Mesothelial cell of epicardium (in vitro differentiated cells): ENCODE results near the gene FAAH2. TPM values are rescaled to one million over a fixed set of nuclear protein-coding genes. Genes with fewer than 3 reads are reported as not detected.
"Not testable (repeated sequence)": the region's sequence is repeated elsewhere in the genome, so short reads cannot be mapped to it uniquely, and the experiment has no call there.

Experiments
- DNase-seq, 2 experiments: peaks; one replicate each; pipeline ENCODE4 v3.0.0; 2021; ENCODE audit warnings: low spot score in 2 of 2; ENCODE audit not compliant: unreplicated experiment in 2 of 2
- H3K27ac Mint-ChIP-seq: 2 replicates; pipeline ENCODE4 v1.8.0; 2021; ENCODE audit warnings: mixed read lengths
- H3K27me3 Mint-ChIP-seq: 2 replicates; pipeline ENCODE4 v1.8.0; 2021; ENCODE audit warnings: low read depth, mixed read lengths
- H3K36me3 Mint-ChIP-seq: 2 replicates; pipeline ENCODE4 v1.8.0; 2021; ENCODE audit warnings: mixed read lengths
- H3K4me1 Mint-ChIP-seq: 2 replicates; pipeline ENCODE4 v1.8.0; 2021; ENCODE audit warnings: mixed read lengths
- H3K4me3 Mint-ChIP-seq: 2 replicates; pipeline ENCODE4 v1.8.0; 2021; ENCODE audit warnings: mild to moderate bottlenecking, moderate library complexity, mixed read lengths
- H3K9me3 Mint-ChIP-seq: 2 replicates; pipeline ENCODE4 v1.8.0; 2021; ENCODE audit warnings: mixed read lengths
- CTCF ChIP-seq: fragments of 200-600 bp; sonication (generic); IDR thresholded peaks from one replicate; pipeline ENCODE4 v1.5.0; 2021; ENCODE audit warnings: antibody characterized with exemption; ENCODE audit not compliant: unreplicated experiment
- total RNA-seq: library from RNA; stranded (reverse); gene quantifications from 3 replicates; pipeline ENCODE4 v1.2.1, GENCODE V29; 2021

Gene FAAH2
- total RNA-seq, 1 donor from 2014 or later: 8.4 TPM

- TF ChIP-seq CTCF: no peak
- DNase-seq: no peak
- peaks cover 47% of the 10 kb centered on the region for H3K9me3 Mint-ChIP-seq
- no peaks in the 10 kb centered on the region for H3K4me1 Mint-ChIP-seq
- H3K36me3 Mint-ChIP-seq: peaks cover 32% of the 10 kb centered on the region
- H3K27me3 Mint-ChIP-seq: no peaks in the 10 kb centered on the region
- H3K27ac Mint-ChIP-seq: no peak overlapping the region
- H3K4me3 Mint-ChIP-seq: no peak overlapping the region
Observed at GRCh38 chrX:57294961-57295360, 8.5 kb downstream of the FAAH2 start.

- H3K9me3 Mint-ChIP-seq: peaks cover 50% of the 10 kb centered on the region
- peaks cover 32% of the 10 kb centered on the region for H3K36me3 Mint-ChIP-seq
- H3K4me1 Mint-ChIP-seq, H3K4me3 Mint-ChIP-seq, DNase-seq, H3K27ac Mint-ChIP-seq, H3K27me3 Mint-ChIP-seq: not testable (repeated sequence)
Observed at GRCh38 chrX:57295679-57296078, 9.2 kb downstream of the FAAH2 start.

DNA sequence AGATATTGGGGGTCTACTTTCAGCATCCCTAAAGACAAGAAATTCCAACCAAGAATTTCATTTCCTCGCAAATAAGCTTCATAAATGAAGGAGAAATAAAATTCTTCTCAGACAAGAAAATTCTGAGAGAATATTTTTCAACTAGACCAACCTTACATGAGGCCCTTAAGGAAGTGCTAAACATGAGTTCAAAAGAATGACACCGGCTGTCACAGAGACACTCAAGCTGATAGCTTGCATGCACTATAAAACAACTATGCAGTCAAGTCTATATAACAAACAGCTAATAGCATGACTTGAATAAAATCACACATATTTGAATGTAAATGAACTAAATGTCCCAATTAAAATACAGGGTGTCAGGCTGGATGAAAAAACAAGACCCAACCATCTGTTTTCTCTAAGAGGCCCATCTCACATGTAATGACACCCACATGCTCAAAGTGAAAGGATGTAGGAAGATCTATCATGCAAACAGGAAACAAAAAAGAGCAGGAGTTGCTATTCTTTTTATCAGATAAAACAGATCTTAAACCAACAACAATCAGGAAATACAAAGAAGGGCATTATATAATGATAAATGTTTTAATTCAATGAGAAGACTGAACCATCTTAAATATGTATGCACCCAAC is 27.2 kb downstream of the FAAH2 start:
- no peak for TF ChIP-seq CTCF
- H3K27me3 Mint-ChIP-seq: no peaks in the 10 kb centered on the region
- DNase-seq: no peak
- H3K4me3 Mint-ChIP-seq: no peak overlapping the region
- H3K36me3 Mint-ChIP-seq: peaks cover 40% of the 10 kb centered on the region
- H3K9me3 Mint-ChIP-seq: peaks cover 57% of the 10 kb centered on the region
- H3K4me1 Mint-ChIP-seq: no peaks in the 10 kb centered on the region
- no peak overlapping the region for H3K27ac Mint-ChIP-seq

DNA sequence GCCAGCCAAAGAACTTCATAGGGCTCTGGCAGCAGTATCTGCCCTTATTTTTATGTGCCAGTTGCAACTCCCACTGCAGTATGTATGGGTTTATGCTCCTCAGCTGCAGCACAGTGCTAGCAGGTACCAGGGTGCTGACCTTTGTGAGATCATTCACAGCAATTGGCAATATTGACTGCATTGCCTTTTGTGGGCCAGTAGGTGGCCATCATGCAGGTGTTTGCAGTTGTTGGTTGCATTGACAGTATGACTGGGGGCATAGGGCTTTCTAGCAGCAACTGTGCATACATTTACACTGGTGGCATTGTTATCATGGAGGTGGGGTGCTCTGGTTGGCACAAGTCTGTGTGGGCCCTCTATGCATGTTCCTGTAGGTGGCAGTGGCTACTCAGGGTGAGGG is 42.5 kb downstream of the FAAH2 start:
- no peak for DNase-seq
- Mint-ChIP-seq H3K4me1 (no peaks in the 10 kb centered on the region), H3K36me3 (peaks cover 20% of the 10 kb centered on the region), H3K4me3 (no peak overlapping the region), H3K27ac (no peak overlapping the region), H3K27me3 (no peaks in the 10 kb centered on the region), H3K9me3 (peaks cover 55% of the 10 kb centered on the region)
- TF ChIP-seq CTCF: no peak

GRCh38 chrX:57335790-57336189 is 49.3 kb downstream of the FAAH2 start:
- H3K4me3 Mint-ChIP-seq, DNase-seq, H3K27ac Mint-ChIP-seq, H3K27me3 Mint-ChIP-seq, H3K4me1 Mint-ChIP-seq: not testable (repeated sequence)
- H3K9me3 Mint-ChIP-seq: peaks cover 72% of the 10 kb centered on the region
- H3K36me3 Mint-ChIP-seq: peaks cover 30% of the 10 kb centered on the region

DNA sequence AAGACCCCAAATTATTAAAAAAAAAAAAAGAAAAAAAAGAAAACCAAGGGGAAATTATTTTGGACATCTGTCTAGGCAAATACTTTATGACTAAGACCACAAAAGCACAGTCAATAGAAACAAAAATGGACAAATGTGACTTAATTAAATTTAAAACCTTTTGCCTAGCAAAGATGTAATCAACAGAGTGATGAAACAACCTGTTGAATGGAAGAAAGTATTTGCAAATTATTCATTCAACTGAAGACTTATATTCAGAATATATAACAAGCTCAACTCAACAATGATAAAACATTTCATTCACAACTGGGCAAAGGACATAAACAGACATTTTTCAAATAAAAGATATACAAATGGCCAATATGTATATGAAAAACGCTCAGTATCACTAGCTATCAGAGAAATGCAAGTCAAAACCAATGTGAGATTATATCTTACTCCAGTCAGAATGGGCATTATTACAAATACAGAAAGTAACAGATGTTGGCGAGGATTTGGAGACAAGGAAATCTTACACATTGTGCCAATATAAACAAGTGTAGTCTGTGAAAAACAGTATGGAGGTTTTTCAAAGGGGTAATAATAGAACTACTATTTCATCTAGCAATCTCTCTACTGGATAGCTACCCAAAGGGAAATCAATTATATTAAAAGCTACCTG is 67.1 kb downstream of the FAAH2 start:
- Mint-ChIP-seq H3K4me3 (no peak overlapping the region), H3K27me3 (no peaks in the 10 kb centered on the region), H3K27ac (no peak overlapping the region), H3K4me1 (no peaks in the 10 kb centered on the region), H3K9me3 (peaks cover 43% of the 10 kb centered on the region), H3K36me3 (peaks cover 12% of the 10 kb centered on the region)
- TF ChIP-seq CTCF: no peak
- DNase-seq: no peak
